Mesodermal cell (in vitro differentiated cells): ENCODE results near the gene LCE1F. TPM values are rescaled to one million over a fixed set of nuclear protein-coding genes. Genes with fewer than 3 reads are reported as not detected.

Experiments
- H3K27ac ChIP-seq: 2 replicates; pipeline ENCODE4 v1.7.0; 2013; ENCODE audit warnings: mild to moderate bottlenecking, low read depth, low read length, moderate library complexity; ENCODE audit not compliant: severe bottlenecking
- H3K36me3 ChIP-seq: 2 replicates; pipeline ENCODE4 v1.7.1; 2013; ENCODE audit warnings: mild to moderate bottlenecking, low read length, moderate library complexity; ENCODE audit not compliant: control insufficient read depth, insufficient read depth
- H3K4me1 ChIP-seq: one replicate; pipeline ENCODE4 v1.7.1; 2013; ENCODE audit warnings: mild to moderate bottlenecking, low read length; ENCODE audit not compliant: insufficient read depth, control insufficient read depth, poor library complexity, severe bottlenecking
- H3K4me3 ChIP-seq: 2 replicates; pipeline ENCODE4 v1.7.0; 2013; ENCODE audit warnings: low read length, control low read depth, mild to moderate bottlenecking; ENCODE audit not compliant: insufficient read depth, poor library complexity, severe bottlenecking; ENCODE audit errors: extremely low read depth
- H3K9me3 ChIP-seq: 2 replicates; pipeline ENCODE4 v1.7.1; 2013; ENCODE audit warnings: mild to moderate bottlenecking, low read length, moderate library complexity; ENCODE audit not compliant: control insufficient read depth
- WGBS, 2 experiments: methylation state at CpG; one replicate each; pipeline ENCODE4 v1.1.5; 2013; ENCODE audit warnings: missing lambda C conversion rate in 2 of 2; ENCODE audit not compliant: insufficient coverage in 2 of 2; 5-methylcytosine and 5-hydroxymethylcytosine counted together
- polyA plus RNA-seq, 2 experiments: library from polyadenylated mRNA; stranded (reverse); fragments of 50-300 nt; gene quantifications; one replicate each; pipeline ENCODE4 v1.2.3, GENCODE V29; 2013

LCE1F gene, protein sequence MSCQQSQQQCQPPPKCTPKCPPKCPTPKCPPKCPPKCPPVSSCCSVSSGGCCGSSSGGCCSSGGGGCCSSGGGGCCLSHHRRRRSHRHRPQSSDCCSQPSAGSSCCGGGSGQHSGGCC
- not detected for polyA plus RNA-seq (2013, experiment 1 of 2)
- polyA plus RNA-seq (2013, experiment 2 of 2) = not detected

DNA sequence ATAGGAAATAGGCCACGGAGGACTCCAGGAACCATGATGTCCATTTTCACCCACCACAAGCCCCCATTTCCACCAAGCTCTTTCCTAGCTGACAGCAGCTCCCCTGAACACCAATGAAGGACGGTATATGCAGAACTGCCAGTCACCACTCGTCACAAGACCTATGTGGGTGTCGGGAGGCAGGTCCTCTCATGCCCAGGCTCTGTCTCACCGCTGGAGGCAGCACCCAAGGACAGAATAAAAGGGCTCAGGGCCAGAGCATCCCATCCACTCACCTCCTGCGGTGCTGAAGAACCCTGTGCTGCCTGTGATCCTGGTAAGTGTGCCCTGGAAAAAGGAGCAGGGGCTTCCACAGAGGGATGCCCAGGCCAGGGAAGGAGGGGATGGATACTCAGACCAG lies at the start of gene LCE1F:
Gene LCE1F (plus strand): TSS at position 266 of the 400 bp plus-strand sequence. CDS start 1,232 bp downstream, outside the sequence.
- Histone ChIP-seq H3K4me3 (no peak within 1 kb of the TSS), H3K36me3 (no peaks in the 10 kb centered on the region), H3K27ac (no peak within 1 kb of the TSS), H3K4me1 (no peaks in the 10 kb centered on the region), H3K9me3 (peaks cover 63% of the 10 kb centered on the region)
- 42 to 44% methylated on average over 4 of the region's 6 CpGs for WGBS, 2 experiments

DNA sequence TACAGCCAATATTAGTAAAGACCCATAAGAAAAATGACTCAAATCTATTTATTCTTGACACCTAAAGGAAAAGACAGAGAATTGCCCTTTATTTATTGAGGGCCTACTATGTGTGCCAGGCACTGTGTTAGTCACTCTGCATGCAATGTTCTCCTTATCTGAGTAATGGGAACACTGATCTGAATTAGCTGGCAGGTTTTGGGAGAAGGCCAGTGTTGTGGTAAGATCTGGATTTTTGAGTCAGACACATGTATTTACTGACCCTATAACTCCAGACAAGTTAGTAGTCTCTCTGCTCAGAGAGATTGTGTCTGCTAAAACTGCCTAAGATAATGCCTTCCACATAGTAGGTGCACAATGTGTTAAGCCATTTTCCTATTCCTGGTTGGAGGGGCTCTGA lies 49.7 kb upstream of the LCE1F start:
- H3K27ac ChIP-seq = no peak overlapping the region
- H3K36me3 ChIP-seq = no peaks in the 10 kb centered on the region
- no peak overlapping the region for H3K4me3 ChIP-seq
- peaks cover 57% of the 10 kb centered on the region for H3K9me3 ChIP-seq
- H3K4me1 ChIP-seq = no peaks in the 10 kb centered on the region

DNA sequence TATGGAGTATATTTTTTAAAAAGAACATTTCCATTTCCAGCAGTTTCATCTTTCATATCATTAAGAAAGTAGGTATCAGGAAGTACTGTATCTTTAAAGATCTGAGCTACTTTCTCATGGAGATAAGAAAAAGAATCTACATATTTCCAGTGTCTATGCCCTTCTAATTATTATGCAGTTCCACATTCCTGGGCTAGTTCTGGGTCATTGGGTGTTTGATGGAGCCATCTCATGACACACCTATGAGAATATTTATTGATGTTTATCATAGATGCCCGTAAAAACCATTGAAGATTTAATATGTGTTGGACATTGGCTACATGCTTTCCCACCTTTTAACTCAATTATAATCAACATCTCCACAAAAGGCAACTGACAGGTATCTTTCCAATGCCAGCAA lies 46.0 kb upstream of the LCE1F start:
- Histone ChIP-seq H3K36me3 (no peaks in the 10 kb centered on the region), H3K9me3 (peaks cover 54% of the 10 kb centered on the region), H3K4me1 (no peaks in the 10 kb centered on the region), H3K27ac (no peak overlapping the region), H3K4me3 (no peak overlapping the region)
- WGBS, 2 experiments = no CpG with 5 or more reads among the region's 1 CpG

DNA sequence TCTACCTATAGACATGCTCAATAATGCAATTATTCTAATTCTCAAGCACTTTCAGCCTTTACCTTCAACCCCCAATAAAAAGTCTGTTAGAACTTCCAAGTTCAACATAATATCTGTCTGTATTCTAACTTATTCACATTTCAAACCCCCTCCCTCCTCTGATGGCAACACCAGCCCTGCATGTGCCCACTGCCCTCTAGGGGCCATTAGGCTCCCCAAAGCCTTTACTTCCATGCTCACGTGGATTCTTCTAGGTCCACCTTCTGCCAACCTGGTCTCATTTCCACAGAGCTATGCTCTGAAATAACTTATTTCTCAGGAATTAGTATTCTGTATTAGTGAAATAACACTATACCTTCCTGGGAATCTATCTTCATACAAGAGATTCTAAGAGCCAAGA lies 39.3 kb upstream of the LCE1F start:
- no peak overlapping the region for H3K27ac ChIP-seq
- 40% methylated on average over 1 of the region's 1 CpG; no CpG with 5 or more reads in 1 of the 2 experiments for WGBS, 2 experiments
- no peaks in the 10 kb centered on the region for H3K36me3 ChIP-seq
- H3K4me1 ChIP-seq = no peaks in the 10 kb centered on the region
- peaks cover 50% of the 10 kb centered on the region for H3K9me3 ChIP-seq
- H3K4me3 ChIP-seq = no peak overlapping the region

DNA sequence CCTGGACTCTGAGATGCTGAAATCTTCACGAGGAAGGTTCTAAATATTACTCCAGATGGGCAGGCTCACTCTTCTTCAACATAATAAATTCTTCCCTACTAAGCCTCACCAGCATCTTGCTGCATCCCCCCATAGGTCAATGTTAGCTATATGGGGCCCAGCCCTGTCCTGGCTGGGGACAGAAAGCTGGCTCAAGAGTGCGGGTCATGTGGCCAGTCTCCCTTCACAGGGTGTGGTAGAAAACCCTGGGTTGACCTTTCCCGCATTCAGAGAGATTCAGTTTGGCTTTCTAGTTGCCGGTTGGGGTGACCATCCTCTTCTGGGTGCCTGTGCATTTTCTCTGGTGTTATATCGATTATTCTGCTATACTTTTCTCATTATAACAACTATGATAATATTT lies 36.9 kb upstream of the LCE1F start:
- WGBS, 2 experiments = 32 to 35% methylated on average over 2 to 3 of the region's 5 CpGs
- peaks cover 58% of the 10 kb centered on the region for H3K9me3 ChIP-seq
- no peaks in the 10 kb centered on the region for H3K4me1 ChIP-seq
- no peak overlapping the region for H3K27ac ChIP-seq
- no peak overlapping the region for H3K4me3 ChIP-seq
- H3K36me3 ChIP-seq = no peaks in the 10 kb centered on the region

DNA sequence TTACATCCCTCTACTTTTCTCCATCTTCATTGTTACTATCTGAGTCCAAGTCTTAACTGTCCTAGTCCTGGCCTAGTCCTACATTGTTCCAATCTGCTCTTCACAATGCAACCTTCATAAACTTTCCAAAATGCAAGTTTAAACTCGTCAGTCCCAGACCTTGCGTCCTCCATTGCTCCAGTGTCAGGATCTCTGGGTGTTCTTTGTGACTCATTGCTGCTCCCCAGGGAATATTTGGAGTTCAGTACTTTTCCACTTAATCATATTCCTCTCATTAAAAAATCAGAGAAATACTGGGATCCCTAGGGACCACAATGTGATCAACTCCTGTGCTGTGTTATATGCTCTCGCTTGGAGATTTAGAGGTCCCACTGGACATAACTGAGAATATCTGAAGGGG lies 35.1 kb upstream of the LCE1F start:
- H3K9me3 ChIP-seq = peaks cover 58% of the 10 kb centered on the region
- no peak overlapping the region for H3K4me3 ChIP-seq
- no peaks in the 10 kb centered on the region for H3K4me1 ChIP-seq
- no peak overlapping the region for H3K27ac ChIP-seq
- no peaks in the 10 kb centered on the region for H3K36me3 ChIP-seq
- WGBS, 2 experiments = 67 to 71% methylated on average over 1 to 2 of the region's 3 CpGs

DNA sequence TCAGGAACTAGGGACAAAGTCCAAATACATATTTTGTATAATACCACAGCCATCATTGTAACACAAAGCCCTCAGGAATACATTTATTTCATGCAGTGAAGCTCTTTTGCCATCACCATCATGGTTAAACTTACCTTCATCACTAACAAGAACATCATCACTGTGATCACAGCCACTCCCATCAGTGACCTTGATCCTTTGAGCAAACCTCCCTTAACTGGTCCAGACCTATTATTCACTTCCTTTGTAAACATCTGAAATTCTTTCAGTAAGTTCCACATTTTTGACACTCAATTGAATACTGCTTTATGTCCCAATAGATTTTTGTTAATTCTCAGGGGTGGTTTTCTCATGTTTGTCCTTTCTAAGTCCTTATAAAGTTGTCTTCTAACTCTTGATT lies 33.3 kb upstream of the LCE1F start:
- no peaks in the 10 kb centered on the region for H3K36me3 ChIP-seq
- no peak overlapping the region for H3K4me3 ChIP-seq
- H3K4me1 ChIP-seq = no peaks in the 10 kb centered on the region
- peaks cover 56% of the 10 kb centered on the region for H3K9me3 ChIP-seq
- H3K27ac ChIP-seq = no peak overlapping the region

DNA sequence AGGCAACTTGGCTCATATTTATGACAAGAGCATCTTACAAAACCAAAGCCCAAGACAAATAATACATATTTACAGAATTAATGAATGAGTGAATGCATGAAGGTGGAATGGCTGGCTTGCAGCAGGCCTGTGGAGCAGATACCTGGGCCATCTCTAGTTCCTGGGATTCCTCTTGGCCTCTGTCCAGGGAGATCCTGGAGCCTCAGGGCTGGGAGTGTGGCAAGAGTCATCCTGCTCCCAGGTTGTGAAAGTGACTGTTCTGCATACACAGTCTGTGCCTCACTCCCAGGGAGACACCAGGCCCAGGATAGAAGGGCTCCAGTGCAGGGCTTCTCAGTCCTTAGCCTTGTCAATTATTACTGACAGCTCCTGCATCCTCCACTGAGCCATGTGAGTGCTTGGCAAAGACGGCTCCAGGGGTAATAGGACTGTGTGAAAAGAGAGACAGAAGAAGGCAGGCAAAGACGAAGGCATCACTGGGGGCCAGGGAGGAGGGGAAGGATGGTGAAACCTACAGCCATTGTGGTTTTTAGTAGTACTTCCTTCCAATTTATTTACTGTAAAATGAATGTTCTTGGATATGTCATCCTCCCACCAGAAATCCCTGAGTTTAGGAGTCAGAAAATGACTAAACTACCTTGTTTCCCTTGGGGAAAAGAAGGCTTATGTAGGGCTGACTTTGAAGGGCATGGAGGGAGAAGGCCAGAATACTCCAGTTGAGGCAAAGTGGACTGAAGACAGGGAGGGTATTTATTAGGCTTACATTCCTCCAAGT lies 31.4 kb upstream of the LCE1F start:
- WGBS, 2 experiments = 48 to 62% methylated on average over 2 of the region's 2 CpGs
- Histone ChIP-seq H3K9me3 (peaks cover 42% of the 10 kb centered on the region), H3K4me1 (no peaks in the 10 kb centered on the region), H3K4me3 (no peak overlapping the region), H3K36me3 (no peaks in the 10 kb centered on the region), H3K27ac (no peak overlapping the region)

DNA sequence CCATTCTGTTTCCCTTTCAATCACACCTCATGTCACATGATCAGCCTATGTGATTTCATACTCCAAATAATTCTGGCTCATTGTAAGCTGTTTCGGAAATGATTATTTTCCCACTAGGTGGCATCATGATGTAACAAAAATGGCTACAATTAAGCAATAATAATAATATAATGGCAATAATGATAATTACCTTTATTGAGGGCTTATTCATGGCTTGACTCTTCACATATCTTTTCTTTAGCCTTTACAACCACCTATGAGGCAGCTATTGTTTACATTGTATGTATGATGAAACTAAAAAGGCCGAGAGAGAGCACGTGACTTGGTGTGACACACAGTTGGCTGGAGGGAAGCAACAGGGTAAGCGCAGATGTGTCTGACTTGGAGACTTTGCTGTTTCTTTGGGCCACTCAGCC lies 29.6 kb upstream of the LCE1F start:
- H3K9me3 ChIP-seq = peaks cover 37% of the 10 kb centered on the region
- H3K36me3 ChIP-seq = no peaks in the 10 kb centered on the region
- H3K4me1 ChIP-seq = no peaks in the 10 kb centered on the region
- no peak overlapping the region for H3K4me3 ChIP-seq
- 75 to 84% methylated on average over 3 of the region's 4 CpGs for WGBS, 2 experiments
- H3K27ac ChIP-seq = no peak overlapping the region

DNA sequence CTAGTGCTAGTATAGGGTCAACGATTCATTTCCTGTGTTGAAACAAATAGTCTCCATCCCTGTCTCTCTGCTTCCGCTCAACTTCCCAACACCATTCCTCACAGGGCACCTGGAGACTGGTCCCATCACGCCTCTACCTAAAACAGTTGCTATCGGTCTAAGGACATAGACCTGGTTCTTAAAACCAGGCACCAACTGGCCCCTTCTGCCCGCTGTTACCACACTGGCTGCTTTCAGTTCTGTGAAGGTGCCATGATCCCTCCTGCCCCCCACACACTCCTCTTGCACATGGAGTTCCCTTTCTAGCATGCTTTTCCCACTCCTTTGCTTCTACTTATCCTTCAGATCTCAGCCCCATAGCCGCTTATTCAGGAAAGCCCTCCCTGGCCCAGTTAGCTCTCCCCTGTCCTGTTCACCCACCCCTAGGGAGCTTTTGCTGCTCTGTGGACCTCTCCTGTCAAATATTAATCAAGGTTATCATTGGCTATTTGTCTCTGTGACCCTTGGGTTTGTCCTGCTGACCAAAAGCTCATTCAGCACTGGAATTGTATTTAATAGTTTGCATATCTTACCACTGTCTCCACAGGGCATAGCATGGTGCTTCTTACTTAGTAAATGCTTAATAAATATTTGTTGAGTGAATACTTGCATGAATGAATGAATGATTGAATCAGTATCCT lies 29.0 kb upstream of the LCE1F start:
- H3K9me3 ChIP-seq = peaks cover 40% of the 10 kb centered on the region
- no peak overlapping the region for H3K27ac ChIP-seq
- no peak overlapping the region for H3K4me3 ChIP-seq
- WGBS, 2 experiments = 75 to 83% methylated on average over 5 to 6 of the region's 6 CpGs
- H3K4me1 ChIP-seq = no peaks in the 10 kb centered on the region
- no peaks in the 10 kb centered on the region for H3K36me3 ChIP-seq

DNA sequence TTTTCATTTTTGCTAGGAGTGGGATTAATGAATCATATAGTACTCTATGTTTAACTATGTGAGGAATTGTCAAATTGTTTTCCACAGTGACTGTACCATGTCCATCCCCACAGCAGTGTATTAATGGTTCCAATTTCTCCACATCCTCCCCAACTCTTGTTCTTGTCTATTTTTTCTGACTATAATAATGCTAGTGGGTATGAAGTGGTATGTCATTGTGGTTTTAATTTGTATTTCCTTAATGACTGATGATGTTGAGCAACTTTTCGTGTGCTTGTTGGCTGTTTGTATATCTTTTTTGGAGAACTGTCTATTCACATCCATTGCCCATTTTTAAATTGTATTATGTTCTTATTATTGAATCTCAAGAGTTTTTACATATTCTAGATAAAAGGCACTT lies 27.1 kb upstream of the LCE1F start:
- peaks cover 24% of the 10 kb centered on the region for H3K9me3 ChIP-seq

More for the DNA sequence above, 27.1 kb upstream of the LCE1F start:
- Histone ChIP-seq H3K4me3 (no peak overlapping the region), H3K4me1 (no peaks in the 10 kb centered on the region), H3K27ac (no peak overlapping the region), H3K36me3 (no peaks in the 10 kb centered on the region)
- WGBS, 2 experiments = no CpG with 5 or more reads among the region's 1 CpG
